Ascending aorta (tissue), 2 donors: ENCODE data around the gene TOP2A. TPM values are rescaled to one million over a fixed set of nuclear protein-coding genes. Genes with fewer than 3 reads are reported as not detected.

Source experiments
- DNase-seq, 2 donors: peaks; one replicate each; pipeline ENCODE4 v3.0.0-alpha.2; 2019; ENCODE audit warnings: low spot score in 2 of 2
- H3K27ac ChIP-seq, 2 donors: fragments of 200-600 bp; sonication (generic); one replicate each; pipeline ENCODE4 v1.5.1; 2016 to 2017; ENCODE audit warnings: mild to moderate bottlenecking in 1 of 2
- H3K27me3 ChIP-seq: fragments of 200-600 bp; sonication (generic); one replicate; pipeline ENCODE4 v1.5.1; 2017
- H3K36me3 ChIP-seq, 2 donors: fragments of 200-600 bp; sonication (generic); one replicate each; pipeline ENCODE4 v1.5.1; 2016
- H3K4me1 ChIP-seq, 2 donors: fragments of 200-600 bp; sonication (generic); one replicate each; pipeline ENCODE4 v1.5.1; 2016 to 2017; ENCODE audit warnings: mild to moderate bottlenecking in 1 of 2
- H3K4me3 ChIP-seq, 2 donors: fragments of 200-600 bp; sonication (generic); one replicate each; pipeline ENCODE4 v1.5.1; 2016 to 2017; ENCODE audit warnings: mild to moderate bottlenecking in 1 of 2
- H3K9me3 ChIP-seq, 2 donors: fragments of 200-600 bp; sonication (generic); one replicate each; pipeline ENCODE4 v1.5.1; 2016
- intact Hi-C: fragments of 100-400 bp; cut with DNase I; formaldehyde crosslinking; loops from one replicate; pipeline ENCODE4 v1.15.1; 2023
- total RNA-seq: library from RNA; depleted of rRNA; stranded (reverse); fragments of >200 nt; gene quantifications from one replicate; pipeline ENCODE4 v1.1.0, GENCODE V29; 2016
- TF ChIP-seq, protein P1 (sequence below), 3 experiments: fragments of 200-600 bp in 2 of 3; fragments of 450-650 bp in 1 of 3; sonication (generic) in 2 of 3; IDR thresholded peaks; one replicate each; pipeline ENCODE4 v1.5.1; 2016 to 2019; ENCODE audit warnings: antibody characterized with exemption in 3 of 3, mild to moderate bottlenecking in 1 of 3, moderate library complexity in 1 of 3

TOP2A gene
- total RNA-seq, 1 donor from 2014 or later = 0.11 TPM

DNA sequence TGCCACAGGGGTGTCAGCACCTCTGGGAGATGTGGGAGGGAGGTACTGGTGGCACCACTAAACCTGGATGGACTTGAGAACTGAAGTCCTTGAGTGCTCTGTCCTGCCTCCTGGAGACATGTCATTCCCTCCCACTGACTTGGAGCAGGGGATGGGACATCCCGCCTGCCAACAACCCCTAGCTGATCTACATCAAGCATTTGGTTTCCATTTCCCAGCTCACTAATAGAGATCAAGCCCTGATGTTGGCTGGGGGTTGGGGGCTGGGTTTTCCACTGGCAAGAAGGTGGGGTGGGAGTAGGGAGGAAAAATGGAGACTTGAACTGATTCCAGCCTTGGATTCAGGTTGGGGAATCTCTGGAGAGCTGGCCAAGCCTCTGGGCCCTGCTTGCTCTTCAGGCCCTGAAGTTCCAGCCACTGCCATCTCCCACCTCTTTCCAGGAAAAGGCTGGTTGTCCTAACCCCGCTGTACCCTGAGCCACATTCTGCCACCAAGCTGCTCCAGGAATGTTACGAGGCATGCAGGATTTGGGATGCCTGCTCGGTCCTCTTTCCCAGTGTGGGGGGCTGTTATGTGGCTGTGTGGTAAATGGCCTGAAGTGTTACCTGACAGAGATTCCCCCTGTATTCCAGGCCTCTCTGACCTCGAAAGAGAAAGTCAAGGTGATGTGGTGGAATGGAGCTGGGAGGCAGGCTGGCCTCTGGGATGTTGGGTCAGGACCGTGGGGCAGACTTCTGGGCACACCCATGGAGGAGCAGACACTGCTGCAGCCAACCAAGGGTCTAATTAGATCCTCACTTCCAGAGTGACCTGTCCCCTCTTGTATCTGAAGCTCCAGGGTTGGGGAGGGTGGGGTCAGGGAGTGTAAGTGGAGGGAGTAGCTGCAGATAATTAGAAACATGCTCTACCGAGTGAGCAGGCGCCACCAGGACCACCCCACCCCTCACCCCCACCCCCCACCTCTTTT lies 42.2 kb upstream of the TOP2A start:
- Histone ChIP-seq H3K36me3 (peaks cover 0 to 5% of the 10 kb centered on the region in 2 donors), H3K4me1 (peaks cover 20 to 24% of the 10 kb centered on the region in 2 donors), H3K27ac (no peak overlapping the region), H3K27me3 (no peaks in the 10 kb centered on the region), H3K9me3 (no peaks in the 10 kb centered on the region), H3K4me3 (no peak overlapping the region)
- no peak for DNase-seq
- intact Hi-C loops = no loop called here
- TF ChIP-seq, protein P1, sequence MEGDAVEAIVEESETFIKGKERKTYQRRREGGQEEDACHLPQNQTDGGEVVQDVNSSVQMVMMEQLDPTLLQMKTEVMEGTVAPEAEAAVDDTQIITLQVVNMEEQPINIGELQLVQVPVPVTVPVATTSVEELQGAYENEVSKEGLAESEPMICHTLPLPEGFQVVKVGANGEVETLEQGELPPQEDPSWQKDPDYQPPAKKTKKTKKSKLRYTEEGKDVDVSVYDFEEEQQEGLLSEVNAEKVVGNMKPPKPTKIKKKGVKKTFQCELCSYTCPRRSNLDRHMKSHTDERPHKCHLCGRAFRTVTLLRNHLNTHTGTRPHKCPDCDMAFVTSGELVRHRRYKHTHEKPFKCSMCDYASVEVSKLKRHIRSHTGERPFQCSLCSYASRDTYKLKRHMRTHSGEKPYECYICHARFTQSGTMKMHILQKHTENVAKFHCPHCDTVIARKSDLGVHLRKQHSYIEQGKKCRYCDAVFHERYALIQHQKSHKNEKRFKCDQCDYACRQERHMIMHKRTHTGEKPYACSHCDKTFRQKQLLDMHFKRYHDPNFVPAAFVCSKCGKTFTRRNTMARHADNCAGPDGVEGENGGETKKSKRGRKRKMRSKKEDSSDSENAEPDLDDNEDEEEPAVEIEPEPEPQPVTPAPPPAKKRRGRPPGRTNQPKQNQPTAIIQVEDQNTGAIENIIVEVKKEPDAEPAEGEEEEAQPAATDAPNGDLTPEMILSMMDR (IDR thresholded peaks at IDR 0.05) = no peak

DNA sequence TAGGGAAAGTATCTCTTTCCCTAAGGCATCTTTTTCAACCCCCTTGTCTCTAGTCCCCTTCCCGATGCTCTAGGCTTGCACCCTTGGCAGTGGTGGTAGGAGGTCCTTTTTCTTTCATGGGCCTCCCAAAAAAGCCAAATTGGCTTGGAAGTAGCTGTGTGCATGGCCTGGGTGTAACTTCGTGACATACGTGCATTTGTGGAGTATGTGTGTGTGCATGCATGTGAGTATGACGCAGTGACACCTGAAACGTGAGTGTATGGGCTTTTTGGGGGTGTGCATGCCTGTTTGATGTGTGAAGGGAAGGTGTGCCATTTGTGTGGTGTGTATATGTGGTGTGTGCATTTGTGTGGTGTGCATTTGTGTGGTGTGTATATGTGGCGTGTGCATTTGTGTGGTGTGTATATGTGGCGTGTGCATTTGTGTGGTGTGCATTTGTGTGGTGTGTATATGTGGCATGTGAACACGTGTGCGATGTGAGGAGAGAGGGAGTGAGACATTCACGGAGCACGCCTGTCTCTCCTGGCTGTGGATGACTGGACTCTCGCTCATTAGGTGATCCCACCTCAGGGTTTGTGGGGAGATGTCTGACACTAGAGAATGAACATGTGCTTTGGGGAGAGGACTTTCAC lies 41.3 kb upstream of the TOP2A start:
- no peaks in the 10 kb centered on the region for H3K27me3 ChIP-seq
- intact Hi-C loops = no loop called here
- peaks cover 2 to 9% of the 10 kb centered on the region in 2 donors for H3K36me3 ChIP-seq
- TF ChIP-seq, protein P1 (IDR thresholded peaks at IDR 0.05) = no peak
- peaks cover 20 to 24% of the 10 kb centered on the region in 2 donors for H3K4me1 ChIP-seq
- DNase-seq = no peak
- H3K4me3 ChIP-seq = no peak overlapping the region
- H3K9me3 ChIP-seq = no peaks in the 10 kb centered on the region
- H3K27ac ChIP-seq = no peak overlapping the region

DNA sequence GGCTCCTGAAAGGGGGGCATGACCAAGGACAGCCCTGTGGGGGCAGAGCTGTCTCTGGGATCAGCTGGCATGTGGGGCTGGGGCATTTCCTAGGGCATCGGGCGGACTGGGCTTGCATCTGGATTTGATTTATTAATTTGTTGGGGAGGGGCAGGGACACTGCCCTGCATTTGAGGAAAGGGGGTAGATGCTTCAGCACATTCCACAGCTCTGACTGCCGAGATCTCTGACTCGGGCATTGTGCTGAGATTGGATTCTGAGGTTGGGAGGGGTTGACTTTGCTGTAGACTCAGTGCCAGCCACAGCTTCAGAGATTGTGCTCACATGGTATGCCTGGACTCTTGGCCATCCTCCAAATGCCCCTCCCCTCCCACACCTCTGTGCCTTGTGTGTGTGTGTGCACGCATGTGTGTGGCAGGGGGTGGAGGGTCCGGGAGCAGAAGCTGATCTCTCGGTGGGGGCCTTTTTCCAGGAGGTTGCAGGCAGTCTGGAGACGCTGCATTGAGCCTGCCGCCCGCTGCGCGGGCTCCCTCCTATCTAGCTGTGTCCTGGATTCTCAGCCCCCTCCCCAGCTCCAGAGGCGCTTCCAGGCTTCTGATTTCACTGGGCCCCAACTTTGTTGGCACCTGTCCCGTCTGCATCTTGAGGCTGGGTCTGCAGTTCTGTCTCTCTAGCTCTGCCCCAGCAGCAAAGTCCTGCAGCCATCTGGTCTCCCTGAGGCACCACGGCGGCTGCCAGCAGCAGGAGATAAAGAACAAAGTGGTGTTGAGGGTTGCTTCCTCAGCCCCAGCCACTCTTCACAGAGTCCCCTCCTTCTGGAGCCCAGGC lies 40.5 kb upstream of the TOP2A start:
- no peaks in the 10 kb centered on the region for H3K27me3 ChIP-seq
- H3K4me3 ChIP-seq = no peak overlapping the region
- H3K36me3 ChIP-seq = peaks cover 10 to 15% of the 10 kb centered on the region in 2 donors
- H3K9me3 ChIP-seq = no peaks in the 10 kb centered on the region
- intact Hi-C loops = loop anchor here (2.0 kb wide), 1 partner anchor 15 kb away; the partner anchor contains the start of gene IGFBP4
- peaks cover 20 to 24% of the 10 kb centered on the region in 2 donors for H3K4me1 ChIP-seq
- H3K27ac ChIP-seq = no peak overlapping the region
- DNase-seq = no peak
- TF ChIP-seq, protein P1 (IDR thresholded peaks at IDR 0.05) = no peak

DNA sequence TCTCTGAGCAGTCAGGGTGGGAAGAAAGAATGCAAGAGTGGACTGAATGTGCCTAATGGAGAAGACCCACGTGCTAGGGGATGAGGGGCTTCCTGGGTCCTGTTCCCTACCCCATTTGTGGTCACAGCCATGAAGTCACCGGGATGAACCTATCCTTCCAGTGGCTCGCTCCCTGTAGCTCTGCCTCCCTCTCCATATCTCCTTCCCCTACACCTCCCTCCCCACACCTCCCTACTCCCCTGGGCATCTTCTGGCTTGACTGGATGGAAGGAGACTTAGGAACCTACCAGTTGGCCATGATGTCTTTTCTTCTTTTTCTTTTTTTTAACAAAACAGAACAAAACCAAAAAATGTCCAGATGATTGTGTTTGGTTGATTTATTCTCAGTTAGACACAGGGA lies 39.7 kb upstream of the TOP2A start:
- intact Hi-C loops = loop anchor here (2.0 kb wide), 1 partner anchor 15 kb away; the partner anchor contains the start of gene IGFBP4
- peaks cover 25 to 29% of the 10 kb centered on the region in 2 donors for H3K4me1 ChIP-seq
- no peak overlapping the region for H3K4me3 ChIP-seq
- TF ChIP-seq, protein P1 (IDR thresholded peaks at IDR 0.05) = no peak
- peak overlapping the region; percentile 61 to 75 for H3K27ac ChIP-seq
- no peaks in the 10 kb centered on the region for H3K27me3 ChIP-seq
- peaks cover 14 to 15% of the 10 kb centered on the region in 2 donors for H3K36me3 ChIP-seq
- no peaks in the 10 kb centered on the region for H3K9me3 ChIP-seq
- DNase-seq = no peak

DNA sequence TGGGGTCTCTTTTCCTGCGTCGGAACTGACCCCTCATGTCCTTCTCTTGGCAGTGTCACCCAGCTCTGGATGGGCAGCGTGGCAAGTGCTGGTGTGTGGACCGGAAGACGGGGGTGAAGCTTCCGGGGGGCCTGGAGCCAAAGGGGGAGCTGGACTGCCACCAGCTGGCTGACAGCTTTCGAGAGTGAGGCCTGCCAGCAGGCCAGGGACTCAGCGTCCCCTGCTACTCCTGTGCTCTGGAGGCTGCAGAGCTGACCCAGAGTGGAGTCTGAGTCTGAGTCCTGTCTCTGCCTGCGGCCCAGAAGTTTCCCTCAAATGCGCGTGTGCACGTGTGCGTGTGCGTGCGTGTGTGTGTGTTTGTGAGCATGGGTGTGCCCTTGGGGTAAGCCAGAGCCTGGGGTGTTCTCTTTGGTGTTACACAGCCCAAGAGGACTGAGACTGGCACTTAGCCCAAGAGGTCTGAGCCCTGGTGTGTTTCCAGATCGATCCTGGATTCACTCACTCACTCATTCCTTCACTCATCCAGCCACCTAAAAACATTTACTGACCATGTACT lies 38.8 kb upstream of the TOP2A start:
- no peak for DNase-seq
- TF ChIP-seq, protein P1 (IDR thresholded peaks at IDR 0.05) = no peak
- intact Hi-C loops = loop anchor here (2.0 kb wide), 1 partner anchor 14 kb away; the partner anchor contains the start of gene IGFBP4
- H3K36me3 ChIP-seq = peaks cover 14 to 15% of the 10 kb centered on the region in 2 donors
- no peaks in the 10 kb centered on the region for H3K9me3 ChIP-seq
- H3K4me3 ChIP-seq = no peak overlapping the region
- no peaks in the 10 kb centered on the region for H3K27me3 ChIP-seq
- peaks cover 32 to 37% of the 10 kb centered on the region in 2 donors for H3K4me1 ChIP-seq
- peak overlapping the region; percentile 61 to 75 for H3K27ac ChIP-seq
